ENCODE measurements around the gene PRKD1. TPM values are rescaled to one million over a fixed set of nuclear protein-coding genes. Genes with fewer than 3 reads are reported as not detected.

The PRKD1 gene
- total RNA-seq, 4 donors from 2014 or later = 1.2 to 6.7 (median 2.3) TPM

GRCh38 chr14:29576927-29577326 lies 350.7 kb downstream of the PRKD1 start:
- no peak overlapping the region for H3K4me3 ChIP-seq (ENCODE audit: low read depth, poor library complexity, severe bottlenecking)
- TF ChIP-seq CTCF (IDR thresholded peaks at IDR 0.05) (no peak), POLR2A (IDR thresholded peaks at IDR 0.05) (no peak)
- 76 to 89% methylated on average over 4 of the region's 4 CpGs for WGBS, 2 donors
- DNase-seq (ENCODE audit: low spot score in 2 of 2) = no peak
- intact Hi-C loops (cut with DNase I; ENCODE audit: low total_unique reads) = no loop called here

GRCh38 chr14:29569194-29569593 lies 358.5 kb downstream of the PRKD1 start:
- H3K4me3 ChIP-seq (ENCODE audit: low read depth, poor library complexity, severe bottlenecking) = no peak overlapping the region
- intact Hi-C loops (cut with DNase I; ENCODE audit: low total_unique reads) = no loop called here
- TF ChIP-seq POLR2A (IDR thresholded peaks at IDR 0.05) (no peak), CTCF (IDR thresholded peaks at IDR 0.05) (no peak)
- WGBS, 2 donors = 86 to 96% methylated on average over 2 of the region's 2 CpGs
- no peak for DNase-seq (ENCODE audit: low spot score in 2 of 2)

- no peak for DNase-seq (ENCODE audit: low spot score in 2 of 2)
- 79 to 82% methylated on average over 1 of the region's 1 CpG for WGBS, 2 donors
- no peak overlapping the region for H3K4me3 ChIP-seq (ENCODE audit: low read depth, poor library complexity, severe bottlenecking)
- TF ChIP-seq CTCF (IDR thresholded peaks at IDR 0.05) (no peak), POLR2A (IDR thresholded peaks at IDR 0.05) (no peak)
- intact Hi-C loops (cut with DNase I; ENCODE audit: low total_unique reads) = no loop called here
Observed at GRCh38 chr14:29566194-29566593, 361.5 kb downstream of the PRKD1 start.

- TF ChIP-seq CTCF (IDR thresholded peaks at IDR 0.05) (no peak), POLR2A (IDR thresholded peaks at IDR 0.05) (no peak)
- 89 to 91% methylated on average over 4 of the region's 4 CpGs for WGBS, 2 donors
Observed at GRCh38 chr14:29558516-29558915, 369.1 kb downstream of the PRKD1 start.

GRCh38 chr14:29554335-29554734 lies 373.3 kb downstream of the PRKD1 start:
- TF ChIP-seq CTCF (IDR thresholded peaks at IDR 0.05) = no peak
- no peak for TF ChIP-seq POLR2A (IDR thresholded peaks at IDR 0.05)
- no peak for DNase-seq (ENCODE audit: low spot score in 2 of 2)
- intact Hi-C loops (cut with DNase I; ENCODE audit: low total_unique reads) = no loop called here
- no peak overlapping the region for H3K4me3 ChIP-seq (ENCODE audit: low read depth, poor library complexity, severe bottlenecking)
- 92 to 96% methylated on average over 3 of the region's 3 CpGs for WGBS, 2 donors

More at GRCh38 chr14:29558516-29558915, 369.1 kb downstream of the PRKD1 start:
- no peak for DNase-seq (ENCODE audit: low spot score in 2 of 2)
- H3K4me3 ChIP-seq (ENCODE audit: low read depth, poor library complexity, severe bottlenecking) = no peak overlapping the region
- intact Hi-C loops (cut with DNase I; ENCODE audit: low total_unique reads) = no loop called here

GRCh38 chr14:29553427-29553826 lies 374.2 kb downstream of the PRKD1 start:
- no peak overlapping the region for H3K4me3 ChIP-seq (ENCODE audit: low read depth, poor library complexity, severe bottlenecking)
- TF ChIP-seq CTCF (IDR thresholded peaks at IDR 0.05) (no peak), POLR2A (IDR thresholded peaks at IDR 0.05) (no peak)
- no peak for DNase-seq (ENCODE audit: low spot score in 2 of 2)
- intact Hi-C loops (cut with DNase I; ENCODE audit: low total_unique reads) = no loop called here
- WGBS, 2 donors = 82 to 88% methylated on average over 4 of the region's 4 CpGs
